ENCODE data around the gene MKLN1. TPM values are rescaled to one million over a fixed set of nuclear protein-coding genes. Genes with fewer than 3 reads are reported as not detected.
A peak's percentile ranks its signal among the peaks of the same experiment; 100 is the strongest.

Gene MKLN1
- total and polyA plus RNA-seq, 2 of the 13 experiments (the other 11 are each of a cell fraction or from before 2014, with no cell fraction given), result 33.6 to 43.5 TPM

GRCh38 chr7:131300572-131301466 is 26.9 kb upstream of the MKLN1 start:
- Histone ChIP-seq H3K4me3 (replicated peaks in 1 of 3; ENCODE audit: insufficient read depth in 1 of 3, low read depth in 2 of 3, low read length in 3 of 3) (no peak overlapping the region), H3K36me3 (replicated peaks in 1 of 2; ENCODE audit: control insufficient read depth in 1 of 2, insufficient read depth in 2 of 2, low read length in 2 of 2) (no peaks in the 10 kb centered on the region), H3K27me3 (ENCODE audit: control insufficient read depth in 1 of 2, insufficient read depth in 2 of 2, low read length in 2 of 2) (no peaks in the 10 kb centered on the region), H3K27ac (ENCODE audit: extremely low read length, insufficient read depth, low read length) (no peak overlapping the region), H3K4me1 (ENCODE audit: insufficient read depth, low read length) (peaks cover 62% of the 10 kb centered on the region), H3K9ac (ENCODE audit: insufficient read depth, low read depth, low read length) (no peak overlapping the region), H2AFZ (ENCODE audit: low read length) (no peak overlapping the region), H3K79me2 (ENCODE audit: insufficient read depth, low read length) (no peaks in the 10 kb centered on the region), H3K9me3 (ENCODE audit: low read length) (no peaks in the 10 kb centered on the region), H3K4me2 (ENCODE audit: low read depth, low read length) (no peak overlapping the region), H4K20me1 (ENCODE audit: insufficient read depth, low read length) (no peaks in the 10 kb centered on the region)
- intact Hi-C loops (cut with micrococcal nuclease; ENCODE audit: unreplicated experiment) (no loop called here), in situ Hi-C loops (cut with HindIII; ENCODE audit: extremely low pct_ligation_motif_present, low pct_unique_long_range_greater_than_20kb) (no loop called here)
- ATAC-seq (peak; percentile 40; the same call in 2 of the 3 replicates), DNase-seq (ENCODE audit: low spot score) (no peak), FAIRE-seq (no peak)
- ChIA-PET CTCF (ENCODE audit: low intra/inter-chr PET ratio, low total read pairs) (no interaction called here), POLR2A (no interaction called here)
- BruUV-seq (replicated peaks), result no TSS peak
- TF ChIP-seq HNF4A (CRISPR knock-in tag; IDR thresholded peaks at IDR 0.05) (peak; percentile 32; the same call in 1 of the 2 replicates), ZBTB42 (CRISPR knock-in tag; IDR thresholded peaks at IDR 0.05) (no peak)
- WGBS (ENCODE audit: low lambda C conversion rate), result 29% methylated on average over 8 of the region's 8 CpGs

- Histone ChIP-seq H4K20me1 (ENCODE audit: insufficient read depth, low read length) (no peaks in the 10 kb centered on the region), H3K36me3 (replicated peaks in 1 of 2; ENCODE audit: control insufficient read depth in 1 of 2, insufficient read depth in 2 of 2, low read length in 2 of 2) (no peaks in the 10 kb centered on the region), H2AFZ (ENCODE audit: low read length) (no peak overlapping the region), H3K9ac (ENCODE audit: insufficient read depth, low read depth, low read length) (no peak overlapping the region), H3K27ac (ENCODE audit: extremely low read length, insufficient read depth, low read length) (no peak overlapping the region), H3K4me1 (ENCODE audit: insufficient read depth, low read length) (peaks cover 66% of the 10 kb centered on the region), H3K79me2 (ENCODE audit: insufficient read depth, low read length) (no peaks in the 10 kb centered on the region), H3K27me3 (ENCODE audit: control insufficient read depth in 1 of 2, insufficient read depth in 2 of 2, low read length in 2 of 2) (no peaks in the 10 kb centered on the region), H3K9me3 (ENCODE audit: low read length) (peaks cover 14% of the 10 kb centered on the region), H3K4me3 (replicated peaks in 1 of 3; ENCODE audit: insufficient read depth in 1 of 3, low read depth in 2 of 3, low read length in 3 of 3) (no peak overlapping the region), H3K4me2 (ENCODE audit: low read depth, low read length) (0 out of 2 replicates have a peak overlapping the region, but pooled peaks have one; percentile 10)
- FAIRE-seq (no peak), DNase-seq (ENCODE audit: low spot score) (no peak), ATAC-seq (no peak)
- WGBS (ENCODE audit: low lambda C conversion rate), result 37% methylated on average over 4 of the region's 4 CpGs
- POLR2A ChIA-PET, result interaction anchor here (1.3 kb wide), 1 partner anchor 233 kb away, joined by 3 read pairs; no protein-coding TSS in a partner anchor
- BruUV-seq (replicated peaks), result no TSS peak
- CTCF ChIA-PET (ENCODE audit: low intra/inter-chr PET ratio, low total read pairs), result no interaction called here
- intact Hi-C loops (cut with micrococcal nuclease; ENCODE audit: unreplicated experiment) (loop anchor here (2.0 kb wide), 1 partner anchor 194 kb away; no protein-coding TSS in a partner anchor), in situ Hi-C loops (cut with HindIII; ENCODE audit: extremely low pct_ligation_motif_present, low pct_unique_long_range_greater_than_20kb) (no loop called here)
- TF ChIP-seq, protein P1, sequence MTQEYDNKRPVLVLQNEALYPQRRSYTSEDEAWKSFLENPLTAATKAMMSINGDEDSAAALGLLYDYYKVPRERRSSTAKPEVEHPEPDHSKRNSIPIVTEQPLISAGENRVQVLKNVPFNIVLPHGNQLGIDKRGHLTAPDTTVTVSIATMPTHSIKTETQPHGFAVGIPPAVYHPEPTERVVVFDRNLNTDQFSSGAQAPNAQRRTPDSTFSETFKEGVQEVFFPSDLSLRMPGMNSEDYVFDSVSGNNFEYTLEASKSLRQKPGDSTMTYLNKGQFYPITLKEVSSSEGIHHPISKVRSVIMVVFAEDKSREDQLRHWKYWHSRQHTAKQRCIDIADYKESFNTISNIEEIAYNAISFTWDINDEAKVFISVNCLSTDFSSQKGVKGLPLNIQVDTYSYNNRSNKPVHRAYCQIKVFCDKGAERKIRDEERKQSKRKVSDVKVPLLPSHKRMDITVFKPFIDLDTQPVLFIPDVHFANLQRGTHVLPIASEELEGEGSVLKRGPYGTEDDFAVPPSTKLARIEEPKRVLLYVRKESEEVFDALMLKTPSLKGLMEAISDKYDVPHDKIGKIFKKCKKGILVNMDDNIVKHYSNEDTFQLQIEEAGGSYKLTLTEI (CRISPR knock-in tag; conservative IDR thresholded peaks at IDR 0.05), result no peak
- TF ChIP-seq MIER2 (CRISPR knock-in tag; IDR thresholded peaks at IDR 0.05) (no peak), ZNF235 (CRISPR knock-in tag; IDR thresholded peaks at IDR 0.05; ENCODE audit: borderline replicate concordance) (no peak), ZNF296 (CRISPR knock-in tag; conservative IDR thresholded peaks at IDR 0.05) (no peak), HNRNPLL (IDR thresholded peaks at IDR 0.05; ENCODE audit: low read depth, low read length, poor library complexity, severe bottlenecking) (no peak), CEBPG (CRISPR knock-in tag; IDR thresholded peaks at IDR 0.05) (no peak), MLLT10 (CRISPR knock-in tag; IDR thresholded peaks at IDR 0.05) (no peak), RORA (CRISPR knock-in tag; IDR thresholded peaks at IDR 0.05) (no peak), ZNF790 (CRISPR knock-in tag; IDR thresholded peaks at IDR 0.05; ENCODE audit: borderline replicate concordance) (no peak), ZNF337 (CRISPR knock-in tag; IDR thresholded peaks at IDR 0.05; ENCODE audit: borderline replicate concordance, low read depth) (no peak), RBFOX2 (IDR thresholded peaks at IDR 0.05; ENCODE audit: low read depth, low read length) (no peak), ZNF383 (CRISPR knock-in tag; IDR thresholded peaks at IDR 0.05; ENCODE audit: borderline replicate concordance) (no peak)
- TF ChIP-seq, protein P2, sequence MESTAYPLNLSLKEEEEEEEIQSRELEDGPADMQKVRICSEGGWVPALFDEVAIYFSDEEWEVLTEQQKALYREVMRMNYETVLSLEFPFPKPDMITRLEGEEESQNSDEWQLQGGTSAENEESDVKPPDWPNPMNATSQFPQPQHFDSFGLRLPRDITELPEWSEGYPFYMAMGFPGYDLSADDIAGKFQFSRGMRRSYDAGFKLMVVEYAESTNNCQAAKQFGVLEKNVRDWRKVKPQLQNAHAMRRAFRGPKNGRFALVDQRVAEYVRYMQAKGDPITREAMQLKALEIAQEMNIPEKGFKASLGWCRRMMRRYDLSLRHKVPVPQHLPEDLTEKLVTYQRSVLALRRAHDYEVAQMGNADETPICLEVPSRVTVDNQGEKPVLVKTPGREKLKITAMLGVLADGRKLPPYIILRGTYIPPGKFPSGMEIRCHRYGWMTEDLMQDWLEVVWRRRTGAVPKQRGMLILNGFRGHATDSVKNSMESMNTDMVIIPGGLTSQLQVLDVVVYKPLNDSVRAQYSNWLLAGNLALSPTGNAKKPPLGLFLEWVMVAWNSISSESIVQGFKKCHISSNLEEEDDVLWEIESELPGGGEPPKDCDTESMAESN (CRISPR knock-in tag; conservative IDR thresholded peaks at IDR 0.05), result no peak
Observed at GRCh38 chr7:131302446-131302845, 25.2 kb upstream of the MKLN1 start.

Data from HepG2 (cell line).